SK-N-SH (cell line): ENCODE data around the gene RABGGTB. TPM values are rescaled to one million over a fixed set of nuclear protein-coding genes. Genes with fewer than 3 reads are reported as not detected.
"Not testable (repeated sequence)": the region's sequence is repeated elsewhere in the genome, so short reads cannot be mapped to it uniquely, and the experiment has no call there.

ENCODE experiments used
- CTCF ChIA-PET: fragments of 300-600, 350-600 bp; formaldehyde crosslinking; extraction: SDS; loops from one replicate; lab custom pipeline; 2021; lab: Yijun Ruan, JAX
- POLR2A ChIA-PET: fragments of 350-600 bp; sonication (Branson Sonifier 250); formaldehyde crosslinking; extraction: SDS; loops from one replicate; lab custom pipeline; 2020; ENCODE audit warnings: antibody characterized with exemption, inconsistent platforms; lab: Yijun Ruan, JAX
- DNase-seq: peaks from one replicate; pipeline ENCODE4 v3.0.0; 2012
- H2AFZ ChIP-seq: fragments of 200-600 bp; sonication (generic); 2 replicates; pipeline ENCODE4 v1.8.1; 2016; ENCODE audit warnings: antibody characterized with exemption, mild to moderate bottlenecking, low read depth
- H3F3A ChIP-seq: fragments of 200-600 bp; sonication (generic); replicated peaks from 2 replicates; pipeline ENCODE3; 2016; ENCODE audit warnings: antibody characterized with exemption, mild to moderate bottlenecking; ENCODE audit not compliant: insufficient read depth
- H3K27ac ChIP-seq, 2 experiments: fragments of 200-500 bp in 1 of 2; fragments of 200-600 bp in 1 of 2; sonication (Bioruptor generic) in 1 of 2; sonication (generic), shearing (Covaris generic) in 1 of 2; 2 replicates each; pipeline versions ENCODE4 v1.5.1 to v1.6.1; 2014 to 2016; ENCODE audit warnings: low read depth in 2 of 2, inconsistent platforms in 1 of 2, low read length in 1 of 2, mild to moderate bottlenecking in 1 of 2, mixed read lengths in 1 of 2
- H3K27me3 ChIP-seq: fragments of 200-600 bp; sonication (generic), shearing (Covaris generic); 2 replicates; pipeline ENCODE4 v1.6.1; 2016; ENCODE audit warnings: mixed run types; ENCODE audit not compliant: insufficient read depth
- H3K36me3 ChIP-seq, 2 experiments: fragments of 200-500 bp in 1 of 2; fragments of 200-600 bp in 1 of 2; sonication (Bioruptor generic) in 1 of 2; sonication (generic) in 1 of 2; replicated peaks in 1 of 2; 2 replicates each; pipeline versions ENCODE3 to v1.5.1; 2014 to 2016; ENCODE audit warnings: low read length in 1 of 2, mild to moderate bottlenecking in 1 of 2; ENCODE audit not compliant: insufficient read depth in 2 of 2, control insufficient read depth in 1 of 2
- H3K4me1 ChIP-seq, 2 experiments: fragments of 200-500 bp in 1 of 2; fragments of 200-600 bp in 1 of 2; sonication (Bioruptor generic) in 1 of 2; sonication (generic), shearing (Covaris generic) in 1 of 2; 2 replicates each; pipeline versions ENCODE4 v1.5.1 to v1.6.1; 2014 to 2016; ENCODE audit warnings: low read depth in 1 of 2, low read length in 1 of 2, mixed run types in 1 of 2; ENCODE audit not compliant: insufficient read depth in 2 of 2, control insufficient read depth in 1 of 2
- H3K4me2 ChIP-seq: fragments of 200-600 bp; sonication (generic), shearing (Covaris generic); 2 replicates; pipeline ENCODE4 v1.6.1; 2017; ENCODE audit warnings: mixed run types
- H3K4me3 ChIP-seq, 2 experiments: fragments of 200-500 bp in 1 of 2; fragments of 200-600 bp in 1 of 2; sonication (Bioruptor generic) in 1 of 2; sonication (generic), shearing (Covaris generic) in 1 of 2; 2 replicates each; pipeline versions ENCODE4 v1.5.1 to v1.8.1; 2014 to 2016; ENCODE audit warnings: low read depth in 2 of 2, inconsistent platforms in 1 of 2, low read length in 1 of 2, mild to moderate bottlenecking in 1 of 2, mixed read lengths in 1 of 2, moderate library complexity in 1 of 2
- H3K79me2 ChIP-seq: fragments of 200-600 bp; sonication (generic); 2 replicates; pipeline ENCODE4 v1.8.1; 2017; ENCODE audit warnings: mild to moderate bottlenecking; ENCODE audit not compliant: insufficient read depth
- H3K9ac ChIP-seq: fragments of 200-600 bp; sonication (generic); 2 replicates; pipeline ENCODE4 v1.6.1; 2017; ENCODE audit warnings: mixed run types
- H3K9me2 ChIP-seq: fragments of 200-600 bp; sonication (generic); 2 replicates; pipeline ENCODE4 v1.6.1; 2017; ENCODE audit warnings: mixed run types
- H3K9me3 ChIP-seq: fragments of 200-600 bp; sonication (generic); 2 replicates; pipeline ENCODE4 v1.6.1; 2017; ENCODE audit warnings: mixed run types, mild to moderate bottlenecking, moderate library complexity
- H4K20me1 ChIP-seq: fragments of 200-600 bp; sonication (generic); 2 replicates; pipeline ENCODE4 v1.6.1; 2017; ENCODE audit warnings: mild to moderate bottlenecking, mixed run types; ENCODE audit not compliant: insufficient read depth
- CHD2 ChIP-seq: fragments of 150-350 bp; IDR thresholded peaks from 2 replicates; pipeline ENCODE4 v1.6.1; 2018; ENCODE audit warnings: low read length; ENCODE audit not compliant: partially characterized antibody
- ELF1 ChIP-seq: IDR thresholded peaks from 2 replicates; pipeline ENCODE4 v1.4.0; 2012
- EP300 ChIP-seq, 2 experiments: IDR thresholded peaks; 2 replicates each; pipeline versions ENCODE4 v1.4.0 to v1.6.1; 2012; ENCODE audit warnings: borderline replicate concordance in 1 of 2, low read depth in 1 of 2, low read length in 1 of 2
- FOSL2 ChIP-seq: IDR thresholded peaks from 2 replicates; pipeline ENCODE4 v1.4.0; 2012; ENCODE audit warnings: low read depth, mild to moderate bottlenecking, moderate library complexity, borderline replicate concordance
- FOXM1 ChIP-seq: IDR thresholded peaks from 2 replicates; pipeline ENCODE4 v1.4.0; 2012; ENCODE audit warnings: low read depth, mild to moderate bottlenecking
- GATA2 ChIP-seq: sonication (generic); formaldehyde crosslinking; IDR thresholded peaks from 2 replicates; pipeline ENCODE4 v1.5.0; 2020; ENCODE audit warnings: mild to moderate bottlenecking, missing genetic modification reagents
- MXI1 ChIP-seq: IDR thresholded peaks from 2 replicates; pipeline ENCODE4 v1.6.1; 2012; ENCODE audit warnings: mild to moderate bottlenecking, low read depth, low read length, improper control_type of control experiment
- NRF1 ChIP-seq: IDR thresholded peaks from 2 replicates; pipeline ENCODE4 v1.6.1; 2012; ENCODE audit warnings: low read depth, mild to moderate bottlenecking, low read length
- POLR2AphosphoS5 ChIP-seq: IDR thresholded peaks from 2 replicates; pipeline ENCODE4 v1.6.1; 2012; ENCODE audit warnings: low read depth, low read length
- RAD21 ChIP-seq: IDR thresholded peaks from 2 replicates; pipeline ENCODE4 v1.6.1; 2012; ENCODE audit warnings: mild to moderate bottlenecking, low read length
- RFX5 ChIP-seq: IDR thresholded peaks from 2 replicates; pipeline ENCODE4 v1.6.1; 2012; ENCODE audit warnings: mild to moderate bottlenecking, improper control_type of control experiment, low read length
- SIN3A ChIP-seq: IDR thresholded peaks from 2 replicates; pipeline ENCODE4 v1.6.1; 2012; ENCODE audit warnings: low read depth, mild to moderate bottlenecking, low read length, moderate library complexity, borderline replicate concordance
- TCF12 ChIP-seq: IDR thresholded peaks from 2 replicates; pipeline ENCODE4 v1.4.0; 2012
- YY1 ChIP-seq: IDR thresholded peaks from 2 replicates; pipeline ENCODE4 v1.4.0; 2012; ENCODE audit warnings: low read depth, mild to moderate bottlenecking
- WGBS: methylation state at CpG from one replicate; pipeline ENCODE4 v1.1.6; 2017; ENCODE audit warnings: low lambda C conversion rate; 5-methylcytosine and 5-hydroxymethylcytosine counted together
- polyA plus RNA-seq, 3 experiments: library from polyadenylated mRNA; depleted of rRNA; stranded (reverse); fragments of >200 nt; gene quantifications; 2 replicates each; pipeline ENCODE4 v1.2.3, GENCODE V29; 2012
- TF ChIP-seq, protein P1 (sequence below): fragments of 150-350 bp; IDR thresholded peaks from 2 replicates; pipeline ENCODE4 v1.6.1; 2016; ENCODE audit warnings: mild to moderate bottlenecking, low read depth, low read length

The RABGGTB gene
- polyA plus RNA-seq, 1 of the 3 experiments (the other 2 are of a cell fraction), result 59.0 TPM

DNA sequence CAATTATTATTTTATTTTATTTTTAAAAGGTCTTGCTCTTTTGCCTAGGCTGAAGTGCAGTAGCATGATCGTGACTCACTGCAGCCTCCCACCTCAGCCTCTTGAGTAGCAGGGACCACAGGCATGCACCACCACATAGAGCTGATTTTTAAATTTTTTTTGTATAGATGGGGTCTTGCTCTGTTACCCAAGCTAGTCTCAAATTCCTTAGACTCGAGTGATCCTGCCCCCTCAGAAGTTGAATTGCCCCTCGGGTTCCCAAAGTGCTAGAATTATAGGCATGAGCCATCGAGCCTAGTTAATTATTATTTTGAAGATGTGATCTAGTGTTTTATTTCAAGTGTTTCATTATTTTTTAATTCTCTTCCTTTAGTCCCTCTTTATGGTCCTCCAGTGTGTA lies 22.9 kb downstream of the RABGGTB start:
- TF ChIP-seq RFX5 (no peak), GATA2 (CRISPR knock-in tag) (no peak), SIN3A (no peak), FOXM1 (no peak), FOSL2 (no peak), POLR2AphosphoS5 (no peak), CHD2 (no peak), TCF12 (no peak), NRF1 (no peak), RAD21 (no peak), EP300 (IDR thresholded peaks at IDR 0.05; ENCODE audit: borderline replicate concordance in 1 of 2, low read depth in 1 of 2, low read length in 1 of 2) (no peak), YY1 (no peak), ELF1 (no peak), MXI1 (no peak)
- TF ChIP-seq, protein P1, sequence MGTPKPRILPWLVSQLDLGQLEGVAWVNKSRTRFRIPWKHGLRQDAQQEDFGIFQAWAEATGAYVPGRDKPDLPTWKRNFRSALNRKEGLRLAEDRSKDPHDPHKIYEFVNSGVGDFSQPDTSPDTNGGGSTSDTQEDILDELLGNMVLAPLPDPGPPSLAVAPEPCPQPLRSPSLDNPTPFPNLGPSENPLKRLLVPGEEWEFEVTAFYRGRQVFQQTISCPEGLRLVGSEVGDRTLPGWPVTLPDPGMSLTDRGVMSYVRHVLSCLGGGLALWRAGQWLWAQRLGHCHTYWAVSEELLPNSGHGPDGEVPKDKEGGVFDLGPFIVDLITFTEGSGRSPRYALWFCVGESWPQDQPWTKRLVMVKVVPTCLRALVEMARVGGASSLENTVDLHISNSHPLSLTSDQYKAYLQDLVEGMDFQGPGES, result no peak
- TF ChIP-seq, all 33 proteins: peak for 0
- no peaks in the 10 kb centered on the region for H3K79me2 ChIP-seq
- no peaks in the 10 kb centered on the region for H4K20me1 ChIP-seq
- H3K4me1 ChIP-seq, result peaks cover 0 to 16% of the 10 kb centered on the region in 2 experiments; a peak in 2 of 4 replicates
- H3K27ac ChIP-seq, result no peak overlapping the region
- DNase-seq, result no peak
- H3K9me3 ChIP-seq, result no peaks in the 10 kb centered on the region
- ChIA-PET POLR2A (no interaction called here), CTCF (no interaction called here)
- H3K27me3 ChIP-seq, result no peaks in the 10 kb centered on the region
- H3F3A ChIP-seq, result peaks cover 15% of the 10 kb centered on the region
- H2AFZ ChIP-seq, result no peak overlapping the region
- WGBS, result 72% methylated on average over 4 of the region's 4 CpGs
- no peaks in the 10 kb centered on the region for H3K36me3 ChIP-seq
- no peak overlapping the region for H3K4me3 ChIP-seq
- no peak overlapping the region for H3K4me2 ChIP-seq
- no peaks in the 10 kb centered on the region for H3K9me2 ChIP-seq
- H3K9ac ChIP-seq, result no peak overlapping the region

DNA sequence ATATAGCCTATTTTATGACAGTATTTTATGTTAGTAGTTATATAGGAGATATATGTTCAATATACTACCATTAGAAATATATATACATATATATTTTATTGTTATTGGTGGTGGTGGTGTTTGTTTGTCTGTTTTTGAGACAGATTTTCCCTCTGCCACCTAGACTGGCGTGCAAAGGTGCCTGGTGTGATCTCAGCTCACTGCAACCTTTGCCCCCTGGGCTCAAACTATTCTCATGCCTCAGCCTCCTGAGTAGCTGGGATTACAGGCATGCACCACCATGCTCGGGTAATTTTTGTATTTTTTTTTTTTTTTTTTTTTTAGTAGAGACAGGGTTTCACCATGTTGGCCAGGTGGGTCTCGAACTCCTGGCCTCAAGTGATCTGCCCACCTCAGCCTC lies 24.1 kb downstream of the RABGGTB start:
- H3K79me2 ChIP-seq, H4K20me1 ChIP-seq, H3K36me3 ChIP-seq, H2AFZ ChIP-seq, H3K4me2 ChIP-seq, H3K9me3 ChIP-seq, H3K4me3 ChIP-seq, DNase-seq, H3K9ac ChIP-seq, H3K27me3 ChIP-seq, H3K9me2 ChIP-seq, POLR2A ChIA-PET, H3K27ac ChIP-seq: not testable (repeated sequence)
- Histone ChIP-seq H3F3A (peaks cover 15% of the 10 kb centered on the region), H3K4me1 (peaks cover 0 to 16% of the 10 kb centered on the region in 2 experiments; a peak in 2 of 4 replicates)
- 87% methylated on average over 3 of the region's 3 CpGs for WGBS
- CTCF ChIA-PET, result interaction anchor here (0.7 kb wide), 1 partner anchor 8 kb away, joined by 3 read pairs; no protein-coding TSS in a partner anchor
